ENCODE results near the gene ZGLP1. TPM values are rescaled to one million over a fixed set of nuclear protein-coding genes. Genes with fewer than 3 reads are reported as not detected.

The ZGLP1 gene
- total RNA-seq, 1 donor from 2014 or later: 4.2 TPM

GRCh38 chr19:10334588-10335351 lies 25.2 kb upstream of the ZGLP1 start:
- Mint-ChIP-seq H3K27me3 (ENCODE audit: insufficient read depth) (no peaks in the 10 kb centered on the region), H3K4me1 (ENCODE audit: low read depth) (peaks cover 26% of the 10 kb centered on the region), H3K9me3 (no peaks in the 10 kb centered on the region), H3K4me3 (peak overlapping the region; percentile 54), H3K27ac (peak overlapping the region; percentile 58), H3K36me3 (ENCODE audit: low read depth) (peaks cover 17% of the 10 kb centered on the region)
- intact Hi-C loops (cut with micrococcal nuclease): loop anchor here (5.0 to 10.0 kb wide), 2 partner anchors 318 to 360 kb away; partner anchors contain the start of gene ILF3
- DNase-seq (ENCODE audit: low spot score): no peak

GRCh38 chr19:10333758-10334587 lies 24.4 kb upstream of the ZGLP1 start:
- Mint-ChIP-seq H3K4me1 (ENCODE audit: low read depth) (peaks cover 18% of the 10 kb centered on the region), H3K27ac (peak overlapping the region; percentile 95), H3K9me3 (no peaks in the 10 kb centered on the region), H3K27me3 (ENCODE audit: insufficient read depth) (no peaks in the 10 kb centered on the region), H3K36me3 (ENCODE audit: low read depth) (peaks cover 20% of the 10 kb centered on the region), H3K4me3 (peak overlapping the region; percentile 90)
- DNase-seq (ENCODE audit: low spot score): no peak
- intact Hi-C loops (cut with micrococcal nuclease): loop anchor here (1.0 to 10.0 kb wide), 8 partner anchors 18 to 361 kb away; partner anchors contain the start of genes CDC37, FDX2, ICAM1 and ILF3

- Mint-ChIP-seq H3K4me3 (peak within 1 kb of the TSS; percentile 90), H3K9me3 (no peaks in the 10 kb centered on the region), H3K4me1 (ENCODE audit: low read depth) (peaks cover 11% of the 10 kb centered on the region), H3K36me3 (ENCODE audit: low read depth) (peaks cover 20% of the 10 kb centered on the region), H3K27ac (peak within 1 kb of the TSS; percentile 95), H3K27me3 (ENCODE audit: insufficient read depth) (no peaks in the 10 kb centered on the region)
- intact Hi-C loops (cut with micrococcal nuclease): loop anchor here (1.0 to 10.0 kb wide), 8 partner anchors 17 to 362 kb away; partner anchors contain the start of genes CDC37, FDX2, ICAM1 and ILF3
- DNase-seq (ENCODE audit: low spot score): peak; percentile 95
Measured at GRCh38 chr19:10332965-10333757, 23.5 kb upstream of the ZGLP1 start, which contains the start of gene RAVER1. Gene RAVER1, minus strand, starts transcription at chr19:10333529. Its CDS starts 22 bp downstream, at chr19:10333507.

- no peak for DNase-seq (ENCODE audit: low spot score)
- no peaks in the 10 kb centered on the region for H3K27me3 Mint-ChIP-seq (ENCODE audit: insufficient read depth)
- H3K27ac Mint-ChIP-seq: peak overlapping the region; percentile 95
- H3K4me1 Mint-ChIP-seq (ENCODE audit: low read depth): peaks cover 11% of the 10 kb centered on the region
- peaks cover 24% of the 10 kb centered on the region for H3K36me3 Mint-ChIP-seq (ENCODE audit: low read depth)
- intact Hi-C loops (cut with micrococcal nuclease): loop anchor here (2.0 to 10.0 kb wide), 3 partner anchors 228 to 362 kb away; partner anchors contain the start of gene ILF3
- no peaks in the 10 kb centered on the region for H3K9me3 Mint-ChIP-seq
- peak overlapping the region; percentile 90 for H3K4me3 Mint-ChIP-seq
Measured at GRCh38 chr19:10332158-10332964, 22.7 kb upstream of the ZGLP1 start.

GRCh38 chr19:10329555-10329954 lies 19.9 kb upstream of the ZGLP1 start:
- intact Hi-C loops (cut with micrococcal nuclease): no loop called here
- Mint-ChIP-seq H3K4me1 (ENCODE audit: low read depth) (peaks cover 11% of the 10 kb centered on the region), H3K9me3 (no peaks in the 10 kb centered on the region), H3K36me3 (ENCODE audit: low read depth) (peaks cover 28% of the 10 kb centered on the region), H3K27ac (no peak overlapping the region), H3K4me3 (no peak overlapping the region), H3K27me3 (ENCODE audit: insufficient read depth) (no peaks in the 10 kb centered on the region)
- DNase-seq (ENCODE audit: low spot score): no peak

GRCh38 chr19:10328558-10329429 lies 19.2 kb upstream of the ZGLP1 start:
- intact Hi-C loops (cut with micrococcal nuclease): no loop called here
- Mint-ChIP-seq H3K4me1 (ENCODE audit: low read depth) (peaks cover 11% of the 10 kb centered on the region), H3K36me3 (ENCODE audit: low read depth) (peaks cover 28% of the 10 kb centered on the region), H3K9me3 (no peaks in the 10 kb centered on the region), H3K27me3 (ENCODE audit: insufficient read depth) (no peaks in the 10 kb centered on the region), H3K4me3 (no peak overlapping the region), H3K27ac (no peak overlapping the region)
- DNase-seq (ENCODE audit: low spot score): no peak

- Mint-ChIP-seq H3K4me3 (no peak overlapping the region), H3K27me3 (ENCODE audit: insufficient read depth) (no peaks in the 10 kb centered on the region), H3K9me3 (no peaks in the 10 kb centered on the region), H3K27ac (no peak overlapping the region), H3K4me1 (ENCODE audit: low read depth) (peaks cover 10% of the 10 kb centered on the region), H3K36me3 (ENCODE audit: low read depth) (peaks cover 24% of the 10 kb centered on the region)
- DNase-seq (ENCODE audit: low spot score): no peak
- intact Hi-C loops (cut with micrococcal nuclease): no loop called here
Measured at GRCh38 chr19:10327793-10328192, 18.2 kb upstream of the ZGLP1 start.

- Mint-ChIP-seq H3K36me3 (ENCODE audit: low read depth) (peaks cover 23% of the 10 kb centered on the region), H3K27ac (no peak overlapping the region)
- intact Hi-C loops (cut with micrococcal nuclease): no loop called here
Measured at GRCh38 chr19:10325732-10326131, 16.1 kb upstream of the ZGLP1 start.

GRCh38 chr19:10321874-10322835 lies 12.5 kb upstream of the ZGLP1 start:
- no peak for DNase-seq (ENCODE audit: low spot score)
- no peaks in the 10 kb centered on the region for H3K9me3 Mint-ChIP-seq
- H3K27me3 Mint-ChIP-seq (ENCODE audit: insufficient read depth): no peaks in the 10 kb centered on the region
- no peak overlapping the region for H3K27ac Mint-ChIP-seq
- no peak overlapping the region for H3K4me3 Mint-ChIP-seq
- peaks cover 22% of the 10 kb centered on the region for H3K36me3 Mint-ChIP-seq (ENCODE audit: low read depth)
- intact Hi-C loops (cut with micrococcal nuclease): no loop called here
- H3K4me1 Mint-ChIP-seq (ENCODE audit: low read depth): no peaks in the 10 kb centered on the region

More at GRCh38 chr19:10325732-10326131, 16.1 kb upstream of the ZGLP1 start:
- no peaks in the 10 kb centered on the region for H3K9me3 Mint-ChIP-seq
- DNase-seq (ENCODE audit: low spot score): no peak
- no peak overlapping the region for H3K4me3 Mint-ChIP-seq
- H3K27me3 Mint-ChIP-seq (ENCODE audit: insufficient read depth): no peaks in the 10 kb centered on the region
- H3K4me1 Mint-ChIP-seq (ENCODE audit: low read depth): no peaks in the 10 kb centered on the region

GRCh38 chr19:10321417-10321797 lies 11.8 kb upstream of the ZGLP1 start:
- Mint-ChIP-seq H3K9me3 (no peaks in the 10 kb centered on the region), H3K4me3 (no peak overlapping the region), H3K27ac (no peak overlapping the region), H3K27me3 (ENCODE audit: insufficient read depth) (no peaks in the 10 kb centered on the region), H3K36me3 (ENCODE audit: low read depth) (peaks cover 22% of the 10 kb centered on the region), H3K4me1 (ENCODE audit: low read depth) (peaks cover 1% of the 10 kb centered on the region)
- DNase-seq (ENCODE audit: low spot score): no peak
- intact Hi-C loops (cut with micrococcal nuclease): no loop called here

Measured in activated T-helper 1 cell treated with anti-CD3 and anti-CD28 coated beads, Interleukin-12 subunit alpha, Interleukin-12 subunit beta, Interleukin-2, Interleukin-4 antibody, amounts not matched to agents 30 ng/mL and 10 ng/mL and 1 ng/mL, durations not matched to agents 14 hours and 24 hours and 36 hours (primary cell).